ENCODE measurements around the gene OGDH.
"Not testable (repeated sequence)": the region's sequence is repeated elsewhere in the genome, so short reads cannot be mapped to it uniquely, and the experiment has no call there.

OGDH gene

GRCh38 chr7:44580945-44581878 lies 25.2 kb upstream of the OGDH start:
- no peak for DNase-seq (ENCODE audit: low read depth)

- peak; percentile 100 for DNase-seq (ENCODE audit: low read depth)
Observed at GRCh38 chr7:44581879-44582603, 24.4 kb upstream of the OGDH start, which contains the start of gene TMED4. Gene TMED4 (minus strand): TSS chr7:44582231. CDS start chr7:44582206, 25 bp downstream.

GRCh38 chr7:44583146-44583865 lies 23.1 kb upstream of the OGDH start:
- DNase-seq (ENCODE audit: low read depth) = no peak

GRCh38 chr7:44587843-44588711 lies 18.4 kb upstream of the OGDH start:
- DNase-seq (ENCODE audit: low read depth) = peak; percentile 17

- DNase-seq (ENCODE audit: low read depth) = no peak
Observed at GRCh38 chr7:44590910-44591309, 15.5 kb upstream of the OGDH start.

GRCh38 chr7:44595934-44596635 lies 10.3 kb upstream of the OGDH start:
- no peak for DNase-seq (ENCODE audit: low read depth)

GRCh38 chr7:44597181-44597580 lies 9.2 kb upstream of the OGDH start:
- DNase-seq (ENCODE audit: low read depth) = not testable (repeated sequence)

GRCh38 chr7:44599222-44599621 lies 7.2 kb upstream of the OGDH start:
- no peak for DNase-seq (ENCODE audit: low read depth)

GRCh38 chr7:44602576-44602910 lies 3.9 kb upstream of the OGDH start:
- DNase-seq (ENCODE audit: low read depth) = no peak

- no peak for DNase-seq (ENCODE audit: low read depth)
Observed at GRCh38 chr7:44603193-44603592, 3.2 kb upstream of the OGDH start.

GRCh38 chr7:44604941-44605340 lies 1.5 kb upstream of the OGDH start:
- no peak for DNase-seq (ENCODE audit: low read depth)

- DNase-seq (ENCODE audit: low read depth) = no peak
Observed at GRCh38 chr7:44607141-44608068, 978 bp downstream of the OGDH start.

GRCh38 chr7:44608916-44609648 lies 2.7 kb downstream of the OGDH start:
- DNase-seq (ENCODE audit: low read depth) = no peak

GRCh38 chr7:44609829-44610228 lies 3.4 kb downstream of the OGDH start:
- DNase-seq (ENCODE audit: low read depth) = no peak

- no peak for DNase-seq (ENCODE audit: low read depth)
Observed at GRCh38 chr7:44615149-44615611, 8.8 kb downstream of the OGDH start.

GRCh38 chr7:44615793-44616192 lies 9.4 kb downstream of the OGDH start:
- no peak for DNase-seq (ENCODE audit: low read depth)

- no peak for DNase-seq (ENCODE audit: low read depth)
Observed at GRCh38 chr7:44616545-44616944, 10.1 kb downstream of the OGDH start.

GRCh38 chr7:44617225-44617890 lies 10.9 kb downstream of the OGDH start:
- no peak for DNase-seq (ENCODE audit: low read depth)

All from stimulated activated CD8-positive, alpha-beta memory T cell treated with anti-CD3 and anti-CD28 coated beads, Interleukin-12 subunit alpha, Interleukin-12 subunit beta, amount 100 ng/mL, for 4 hours (primary cell).